HCT116 (cell line): ENCODE results near the gene BNC2. TPM values are rescaled to one million over a fixed set of nuclear protein-coding genes. Genes with fewer than 3 reads are reported as not detected.

Source experiments
- ATAC-seq: fragments of 200-7000 bp; cut with Tn5 transposase; 2 replicates; pipeline ENCODE4 v1.9.1; 2020; ENCODE audit warnings: mild to moderate bottlenecking, moderate library complexity
- BruUV-seq: library from RNA; stranded (reverse); fragments of 400-500 nt; replicated peaks from 2 replicates; lab custom pipeline; 2021; lab: Mats Ljungman, UMichigan
- CTCF ChIA-PET: fragments of 300-600 bp; sonication (Branson Sonifier 250); formaldehyde crosslinking; loops from one replicate; lab custom pipeline; 2021; ENCODE audit warnings: antibody characterized with exemption; lab: Charles Lee
- POLR2A ChIA-PET: fragments of 300-600, 350-600 bp; sonication (Branson Sonifier 250); formaldehyde crosslinking; loops from one replicate; lab custom pipeline; 2021; ENCODE audit warnings: antibody characterized with exemption; lab: Charles Lee
- RAD21 ChIA-PET, 2 experiments: fragments of 300-600 bp; sonication (Branson Sonifier 250); formaldehyde crosslinking; loops; one replicate each; lab custom pipeline; 2023; ENCODE audit warnings: low total read pairs in 2 of 2; ENCODE audit not compliant: uncharacterized antibody in 2 of 2, unreplicated experiment in 2 of 2, low non-redundant PET in 1 of 2; lab: Charles Lee
- DNase-seq: peaks from one replicate; pipeline ENCODE4 v3.0.0-alpha.2; 2010; ENCODE audit warnings: low read depth, low spot score
- H2AFZ ChIP-seq: fragments of 200-600 bp; shearing (Covaris generic), sonication (generic); 2 replicates; pipeline ENCODE4 v1.6.1; 2017; ENCODE audit warnings: low read depth, mixed run types, mixed read lengths, antibody characterized with exemption, low read length; ENCODE audit not compliant: poor library complexity, severe bottlenecking
- H3K27ac ChIP-seq: 2 replicates; pipeline ENCODE4 v1.5.1; 2012; ENCODE audit warnings: low read depth, low read length
- H3K27me3 ChIP-seq: fragments of 200-600 bp; sonication (generic); 2 replicates; pipeline ENCODE4 v1.6.1; 2016; ENCODE audit warnings: mixed run types, low read length, mixed read lengths; ENCODE audit not compliant: insufficient read depth
- H3K36me3 ChIP-seq, 2 experiments: fragments of 200-500 bp in 1 of 2; fragments of 200-600 bp in 1 of 2; sonication (Bioruptor generic) in 1 of 2; sonication (generic) in 1 of 2; 2 replicates each; pipeline versions ENCODE4 v1.5.1 to v1.6.1; 2014 to 2016; ENCODE audit warnings: low read length in 2 of 2, inconsistent platforms in 1 of 2, mixed read lengths in 1 of 2, mixed run types in 1 of 2; ENCODE audit not compliant: insufficient read depth in 2 of 2, control insufficient read depth in 1 of 2
- H3K4me1 ChIP-seq, 2 experiments: fragments of 200-600 bp in 1 of 2; sonication (generic) in 1 of 2; 2 replicates each; pipeline versions ENCODE4 v1.5.1 to v1.6.1; 2012 to 2017; ENCODE audit warnings: low read length in 2 of 2, inconsistent platforms in 1 of 2, mild to moderate bottlenecking in 1 of 2, mixed read lengths in 1 of 2, mixed run types in 1 of 2, moderate library complexity in 1 of 2; ENCODE audit not compliant: insufficient read depth in 2 of 2, control insufficient read depth in 1 of 2
- H3K4me2 ChIP-seq: fragments of 200-600 bp; sonication (generic); 2 replicates; pipeline ENCODE4 v1.6.1; 2017; ENCODE audit warnings: mixed run types, low read length, mixed read lengths
- H3K4me3 ChIP-seq, 2 experiments: fragments of 200-600 bp in 1 of 2; sonication (generic) in 1 of 2; replicated peaks in 1 of 2; 2 replicates each; pipeline ENCODE4 v1.5.1; 2011 to 2016; ENCODE audit warnings: low read length in 2 of 2, control low read depth in 1 of 2, low read depth in 1 of 2, mild to moderate bottlenecking in 1 of 2, mixed read lengths in 1 of 2, mixed run types in 1 of 2
- H3K79me2 ChIP-seq: fragments of 200-600 bp; sonication (generic); 2 replicates; pipeline ENCODE4 v1.6.1; 2017; ENCODE audit warnings: mild to moderate bottlenecking, mixed run types, low read length, moderate library complexity, mixed read lengths; ENCODE audit not compliant: insufficient read depth
- H3K9ac ChIP-seq: fragments of 200-600 bp; sonication (generic); 2 replicates; pipeline ENCODE4 v1.6.1; 2016; ENCODE audit warnings: low read length, mixed read lengths
- H3K9me2 ChIP-seq: fragments of 200-600 bp; sonication (generic), shearing (Covaris generic); 2 replicates; pipeline ENCODE4 v1.6.1; 2017; ENCODE audit warnings: mixed run types, mild to moderate bottlenecking, moderate library complexity; ENCODE audit not compliant: insufficient read depth
- H3K9me3 ChIP-seq, 2 experiments: fragments of 200-500 bp in 1 of 2; fragments of 200-600 bp in 1 of 2; sonication (Bioruptor generic) in 1 of 2; sonication (generic) in 1 of 2; 2 replicates each; pipeline ENCODE4 v1.6.1; 2014 to 2017; ENCODE audit warnings: low read length in 2 of 2, mixed read lengths in 2 of 2, inconsistent platforms in 1 of 2, low read depth in 1 of 2, mild to moderate bottlenecking in 1 of 2, mixed run types in 1 of 2, moderate library complexity in 1 of 2; ENCODE audit not compliant: control insufficient read depth in 1 of 2, insufficient read depth in 1 of 2
- H4K20me1 ChIP-seq: fragments of 200-600 bp; sonication (generic), shearing (Covaris generic); 2 replicates; pipeline ENCODE4 v1.6.1; 2017; ENCODE audit warnings: mixed run types, mild to moderate bottlenecking, moderate library complexity; ENCODE audit not compliant: insufficient read depth
- CBX3 ChIP-seq: IDR thresholded peaks from 2 replicates; pipeline ENCODE4 v1.6.1; 2012; ENCODE audit warnings: low read depth
- CEBPB ChIP-seq: IDR thresholded peaks from 2 replicates; pipeline ENCODE4 v1.6.1; 2012; ENCODE audit warnings: low read depth
- CTCF ChIP-seq, 3 experiments: fragments of 200-600 bp in 1 of 3; sonication (generic) in 1 of 3; IDR thresholded peaks in 2 of 3; conservative IDR thresholded peaks in 1 of 3; 2 replicates each; pipeline ENCODE4 v1.5.1; 2012 to 2017; ENCODE audit warnings: low read depth in 2 of 3, low read length in 2 of 3, antibody characterized with exemption in 1 of 3, borderline replicate concordance in 1 of 3, control low read depth in 1 of 3, mild to moderate bottlenecking in 1 of 3, mixed read lengths in 1 of 3, mixed run types in 1 of 3, moderate library complexity in 1 of 3; ENCODE audit not compliant: insufficient read depth in 1 of 3
- ELF1 ChIP-seq: IDR thresholded peaks from 2 replicates; pipeline ENCODE4 v1.6.1; 2012; ENCODE audit warnings: low read depth, borderline replicate concordance
- EZH2phosphoT487 ChIP-seq: fragments of 200-600 bp; IDR thresholded peaks from 2 replicates; pipeline ENCODE4 v1.6.1; 2018; ENCODE audit warnings: antibody characterized with exemption, borderline replicate concordance
- FOSL1 ChIP-seq: IDR thresholded peaks from 2 replicates; pipeline ENCODE4 v1.6.1; 2012; ENCODE audit warnings: low read depth
- MAX ChIP-seq: IDR thresholded peaks from 2 replicates; pipeline ENCODE4 v1.6.1; 2012
- POLR2A ChIP-seq: IDR thresholded peaks from 2 replicates; pipeline ENCODE4 v1.7.0; 2011; ENCODE audit warnings: borderline replicate concordance; ENCODE audit not compliant: insufficient read depth, insufficient read length; ENCODE audit errors: extremely low read depth
- RAD21 ChIP-seq: IDR thresholded peaks from 2 replicates; pipeline ENCODE4 v1.6.1; 2012; ENCODE audit warnings: low read depth, mild to moderate bottlenecking
- SIN3A ChIP-seq: IDR thresholded peaks from 2 replicates; pipeline ENCODE4 v1.6.1; 2012; ENCODE audit warnings: low read depth
- SRF ChIP-seq: IDR thresholded peaks from 2 replicates; pipeline ENCODE4 v1.6.1; 2012; ENCODE audit warnings: low read depth
- TCF7L2 ChIP-seq: IDR thresholded peaks from 2 replicates; pipeline ENCODE4 v1.7.0; 2011; ENCODE audit warnings: borderline replicate concordance, inconsistent platforms; ENCODE audit not compliant: insufficient read depth, insufficient read length; ENCODE audit errors: extremely low read depth
- ZFX ChIP-seq: fragments of 450-650 bp; IDR thresholded peaks from 2 replicates; pipeline ENCODE4 v1.6.1; 2017
- intact Hi-C: fragments of 100-400 bp; cut with micrococcal nuclease; formaldehyde crosslinking; loops from 2 replicates; pipeline ENCODE4 v1.10.0; 2022
- total RNA-seq: library from RNA; stranded (reverse); gene quantifications from one replicate; pipeline ENCODE4 v1.2.1, GENCODE V29; 2021; ENCODE audit not compliant: unreplicated experiment
- TF ChIP-seq, protein P1 (sequence below): IDR thresholded peaks from 2 replicates; pipeline ENCODE4 v1.6.1; 2012

Gene BNC2
- total RNA-seq, 1 experiment from 2014 or later: 0.37 TPM

- H3K79me2 ChIP-seq: no peaks in the 10 kb centered on the region
- no TSS peak for BruUV-seq
- CTCF ChIA-PET: no interaction called here
- no peaks in the 10 kb centered on the region for H3K4me1 ChIP-seq
- ATAC-seq: no peak
- no peak overlapping the region for H3K4me2 ChIP-seq
- intact Hi-C loops: no loop called here
- no peak overlapping the region for H3K27ac ChIP-seq
- no peaks in the 10 kb centered on the region for H3K36me3 ChIP-seq
- H4K20me1 ChIP-seq: no peaks in the 10 kb centered on the region
- DNase-seq: no peak
- no peaks in the 10 kb centered on the region for H3K27me3 ChIP-seq
- no peaks in the 10 kb centered on the region for H3K9me2 ChIP-seq
- TF ChIP-seq CTCF (IDR thresholded peaks at IDR 0.05 in 2 of 3, conservative IDR thresholded peaks at IDR 0.05 in 1 of 3; ENCODE audit: borderline replicate concordance in 1 of 3, insufficient read depth in 1 of 3, low read depth in 2 of 3, low read length in 2 of 3): no peak
- TF ChIP-seq MAX: no peak
- TF ChIP-seq FOSL1: no peak
- no peak for TF ChIP-seq POLR2A
- no peak for TF ChIP-seq EZH2phosphoT487
- no peak for TF ChIP-seq SIN3A
- no peak for TF ChIP-seq RAD21
- no peak for TF ChIP-seq CBX3
- TF ChIP-seq ELF1: no peak
- TF ChIP-seq ZFX: no peak
- TF ChIP-seq SRF: no peak
- TF ChIP-seq, protein P1, sequence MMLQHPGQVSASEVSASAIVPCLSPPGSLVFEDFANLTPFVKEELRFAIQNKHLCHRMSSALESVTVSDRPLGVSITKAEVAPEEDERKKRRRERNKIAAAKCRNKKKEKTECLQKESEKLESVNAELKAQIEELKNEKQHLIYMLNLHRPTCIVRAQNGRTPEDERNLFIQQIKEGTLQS: no peak
- no peak for TF ChIP-seq CEBPB
- no peak for TF ChIP-seq TCF7L2
- H3K9ac ChIP-seq: no peak overlapping the region
- RAD21 ChIA-PET: no interaction called here
- no peaks in the 10 kb centered on the region for H3K9me3 ChIP-seq
- H2AFZ ChIP-seq: no peak overlapping the region
- POLR2A ChIA-PET: no interaction called here
- H3K4me3 ChIP-seq: no peak overlapping the region
Observed at GRCh38 chr9:16385590-16385989, 484.9 kb downstream of the BNC2 start.
